Myocyte (in vitro differentiated cells): ENCODE measurements around the gene WSB2. TPM values are rescaled to one million over a fixed set of nuclear protein-coding genes. Genes with fewer than 3 reads are reported as not detected.
"Not testable (repeated sequence)": the region's sequence is repeated elsewhere in the genome, so short reads cannot be mapped to it uniquely, and the experiment has no call there.

Experiments used
- DNase-seq: peaks from one replicate; pipeline ENCODE4 v3.0.0-alpha.2; 2012; ENCODE audit warnings: low read depth
- polyA plus RNA-seq: library from polyadenylated mRNA; unstranded; fragments of >200 nt; gene quantifications from one replicate; pipeline ENCODE4 v1.2.1, GENCODE V29; 2012; ENCODE audit warnings: missing spikeins
- total RNA-seq: library from RNA; depleted of rRNA; stranded (reverse); fragments of >200 nt; gene quantifications from 2 replicates; pipeline ENCODE4 v1.2.3, GENCODE V29; 2014

Gene WSB2
- 145 and 207 TPM in 2 replicates for total RNA-seq
- 129 TPM for polyA plus RNA-seq

GRCh38 chr12:118061011-118061872, at the start of gene WSB2:
TSS of gene WSB2 (minus strand) at chr12:118061179. CDS start at chr12:118061048, 131 bp downstream.
- DNase-seq: peak; percentile 68

DNA sequence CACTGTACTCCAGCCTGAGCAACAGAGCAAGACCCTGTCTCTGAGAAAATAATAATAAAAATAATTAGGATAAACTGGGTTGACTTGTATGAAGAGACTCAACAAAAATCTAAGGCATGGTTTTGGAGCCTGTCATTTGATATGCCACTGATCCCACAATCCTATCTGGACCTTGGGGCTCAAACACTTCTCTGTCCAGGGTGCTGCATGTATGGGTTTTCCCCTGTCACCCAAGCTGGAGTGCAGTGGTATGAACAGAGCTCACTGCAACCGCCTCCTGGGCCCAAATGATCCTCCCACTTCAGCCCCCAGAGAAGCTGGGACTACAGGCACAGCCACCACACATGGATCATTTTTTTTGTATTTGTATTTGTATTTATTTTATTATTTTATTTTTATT, 48.1 kb upstream of the WSB2 start:
- peak; percentile 22 for DNase-seq

- no peak for DNase-seq
Observed at GRCh38 chr12:118107694-118108093, 46.7 kb upstream of the WSB2 start.

- no peak for DNase-seq
Observed at GRCh38 chr12:118107011-118107410, 46.0 kb upstream of the WSB2 start.

GRCh38 chr12:118103601-118104382, 42.8 kb upstream of the WSB2 start, which contains the start of gene VSIG10:
TSS of gene VSIG10 (minus strand) at chr12:118104011. CDS start at chr12:118103671, 340 bp downstream.
- DNase-seq: peak; percentile 70

GRCh38 chr12:118103201-118103600, 42.2 kb upstream of the WSB2 start:
- no peak for DNase-seq

- no peak for DNase-seq
Observed at GRCh38 chr12:118102609-118103008, 41.6 kb upstream of the WSB2 start.

DNA sequence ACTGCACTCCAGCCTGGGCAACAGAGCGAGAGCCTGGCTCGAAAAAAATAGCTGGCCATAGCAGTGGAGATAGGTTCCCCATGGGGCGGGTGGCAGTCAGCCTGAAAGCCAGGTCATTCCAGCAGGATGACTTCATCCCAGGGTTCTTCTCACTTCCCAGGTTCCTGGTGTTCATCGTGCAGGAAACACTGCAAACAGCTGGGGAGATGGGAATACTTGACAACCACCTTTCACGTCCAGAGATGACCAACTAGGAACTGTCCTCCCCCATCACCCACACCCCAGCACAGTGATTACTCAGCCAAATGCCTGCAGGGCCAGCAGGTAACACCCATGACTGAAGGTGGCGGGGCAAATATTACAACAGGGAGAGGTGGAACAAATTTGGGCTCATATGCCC, 41.1 kb upstream of the WSB2 start:
- no peak for DNase-seq

GRCh38 chr12:118101051-118101450, 40.1 kb upstream of the WSB2 start:
- DNase-seq: no peak

DNA sequence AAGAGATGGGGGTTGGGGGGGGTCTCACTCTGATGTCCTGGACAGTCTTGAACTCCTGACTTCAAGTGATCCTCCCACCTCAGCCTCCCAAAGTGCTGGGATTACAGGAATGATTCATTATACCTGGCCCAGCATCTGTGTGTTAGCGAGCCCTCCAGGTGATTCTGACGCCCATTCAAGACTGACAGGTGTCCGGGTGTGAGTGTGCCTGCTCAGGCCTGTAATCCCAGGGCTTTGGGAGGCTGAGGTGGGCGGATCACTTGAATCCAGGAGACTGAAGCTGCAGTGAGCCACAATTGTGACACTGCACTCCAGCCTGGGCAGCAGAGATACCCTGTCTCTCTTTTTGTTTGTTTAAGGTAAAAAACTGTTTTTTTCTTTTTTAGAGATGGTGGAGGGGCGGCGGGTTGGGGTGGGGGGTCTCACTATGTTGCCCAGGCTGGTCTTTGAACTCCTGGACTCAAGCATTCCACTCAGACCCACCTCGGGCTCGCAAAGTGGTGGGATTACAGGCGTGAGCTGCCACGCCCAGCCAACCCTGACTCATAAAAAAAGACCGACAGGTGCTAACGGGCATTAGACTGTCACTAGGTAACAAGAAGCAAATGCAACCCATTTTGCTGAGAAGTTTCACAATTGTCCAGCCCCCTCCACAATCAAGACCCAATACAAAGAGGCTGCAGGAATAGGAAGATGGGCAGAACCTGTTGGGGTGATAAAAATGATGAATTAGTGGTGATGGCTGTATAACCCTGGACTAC, 38.1 kb upstream of the WSB2 start:
- peak; percentile 8 for DNase-seq

DNA sequence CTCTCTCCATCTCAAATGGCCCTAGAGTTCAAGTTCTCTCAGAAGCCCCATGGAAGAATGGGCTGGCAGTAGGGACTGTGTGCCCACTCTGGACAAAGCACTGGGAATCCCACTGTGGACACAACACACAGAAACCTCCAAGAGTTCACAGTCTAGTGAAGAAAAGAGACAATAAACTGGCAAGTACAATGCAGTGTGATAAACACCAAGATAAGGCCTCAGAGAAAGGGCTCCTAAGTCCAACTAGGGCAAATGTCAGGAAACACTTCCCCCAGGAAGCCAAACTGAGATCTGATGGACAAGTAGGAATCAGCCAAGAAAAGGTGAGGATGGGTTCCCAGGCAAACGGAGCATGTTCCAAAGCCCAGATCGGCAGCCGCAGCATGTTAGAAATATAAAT, 37.4 kb upstream of the WSB2 start:
- no peak for DNase-seq

DNA sequence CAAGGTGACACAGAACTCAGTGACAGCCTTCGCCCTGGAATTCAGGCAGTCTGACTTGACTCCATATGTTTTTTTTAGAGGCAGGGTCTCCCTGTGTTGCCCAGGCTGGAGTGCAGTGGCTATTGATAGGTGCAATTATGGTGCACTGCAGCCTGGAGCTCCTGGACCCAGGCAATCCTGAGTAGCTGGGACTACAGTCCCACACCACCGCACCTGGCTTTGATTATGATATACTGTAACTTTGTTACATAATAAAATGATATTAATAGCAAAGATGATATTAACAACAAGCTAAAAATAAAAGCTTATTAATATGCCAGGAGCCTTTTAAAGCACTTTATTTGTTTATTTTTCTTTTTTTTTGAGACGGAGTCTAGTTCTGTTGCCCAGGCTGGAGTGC, 33.1 kb upstream of the WSB2 start:
- DNase-seq: peak; percentile 3

- no peak for DNase-seq
Observed at GRCh38 chr12:118089782-118090181, 28.8 kb upstream of the WSB2 start.

GRCh38 chr12:118082161-118082560, 21.2 kb upstream of the WSB2 start:
- no peak for DNase-seq

- not testable (repeated sequence) for DNase-seq
Observed at GRCh38 chr12:118081521-118081920, 20.5 kb upstream of the WSB2 start.

GRCh38 chr12:118073768-118074167, 12.8 kb upstream of the WSB2 start:
- no peak for DNase-seq

DNA sequence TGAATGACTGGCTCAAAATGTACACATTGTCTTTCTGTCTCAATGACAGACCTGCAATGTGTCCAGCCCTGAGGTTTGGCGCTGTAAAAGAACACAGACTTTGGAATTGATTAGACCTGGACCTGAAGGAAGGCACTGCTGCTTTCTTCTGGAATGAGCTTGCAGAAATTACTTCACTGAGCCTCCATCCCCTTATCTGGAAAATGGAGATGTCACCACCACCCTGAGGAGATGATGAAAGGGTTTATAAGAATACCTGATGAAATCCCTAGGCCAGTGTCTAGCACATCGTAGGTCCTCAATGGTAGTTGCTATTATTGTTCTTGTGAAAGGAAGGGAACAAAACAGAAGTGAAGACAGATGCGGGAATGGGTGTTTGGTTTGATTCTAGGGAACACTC, 9.7 kb upstream of the WSB2 start:
- no peak for DNase-seq

GRCh38 chr12:118068445-118068844, 7.5 kb upstream of the WSB2 start:
- DNase-seq: no peak

DNA sequence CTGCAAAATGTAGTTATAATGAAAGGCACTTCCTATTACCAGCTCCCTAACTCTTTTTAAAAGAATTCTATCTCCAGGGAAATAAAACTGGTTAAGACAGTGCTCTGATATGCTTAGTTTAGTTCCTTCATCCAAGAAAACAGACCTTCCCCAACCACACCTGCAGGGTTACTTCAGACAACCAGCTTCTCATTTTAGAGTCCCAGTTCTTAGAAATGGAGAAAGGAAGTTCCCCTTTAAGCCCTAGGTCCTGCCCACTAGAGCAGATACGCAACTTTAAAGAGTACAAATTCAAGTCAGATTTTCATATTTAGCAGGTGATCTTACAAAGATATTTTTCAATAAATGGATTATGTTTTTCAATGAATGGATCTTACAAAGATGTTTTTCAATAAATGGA, 4.4 kb upstream of the WSB2 start:
- DNase-seq: no peak

GRCh38 chr12:118064608-118065007, 3.6 kb upstream of the WSB2 start:
- no peak for DNase-seq

DNA sequence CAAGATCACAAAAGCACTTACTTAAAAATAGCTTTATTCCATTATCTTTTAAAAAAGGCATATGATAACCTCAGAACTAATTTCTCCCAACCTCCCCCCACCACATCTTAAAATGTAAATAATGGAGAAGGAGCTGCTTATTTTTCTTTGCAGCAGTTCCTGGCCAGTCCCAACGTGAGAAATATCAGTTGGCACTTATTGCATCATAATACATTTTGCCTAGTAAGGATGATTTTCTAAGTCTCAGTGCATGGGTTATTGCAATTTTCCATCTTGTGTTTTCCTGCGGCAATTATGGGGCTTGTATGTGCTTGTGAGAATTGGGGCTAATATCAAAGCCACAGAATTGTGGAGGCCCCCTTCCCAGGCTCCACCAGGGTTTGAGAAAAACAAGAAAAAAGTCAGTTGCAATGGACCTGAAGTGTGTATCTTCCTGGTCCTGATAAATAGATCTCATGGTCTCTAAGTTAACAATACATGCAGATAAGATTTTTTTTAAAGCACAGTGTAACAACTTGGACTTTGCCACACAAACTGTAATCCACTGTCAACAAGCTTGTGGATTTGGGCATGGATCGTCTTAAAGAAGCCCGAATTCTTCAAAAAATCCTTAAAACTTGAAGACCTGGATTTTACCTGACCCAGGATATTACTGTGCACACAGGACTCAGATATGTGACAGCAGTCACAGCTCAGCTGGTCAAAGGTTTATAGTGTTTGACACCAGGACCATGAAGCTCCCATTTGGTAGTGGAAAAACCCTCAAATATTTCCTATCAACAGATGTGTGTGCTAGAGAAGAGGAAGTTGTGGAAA, 2.8 kb upstream of the WSB2 start:
- DNase-seq: peak; percentile 22
